H1 (cell line): ENCODE results near the gene VDR. TPM values are rescaled to one million over a fixed set of nuclear protein-coding genes. Genes with fewer than 3 reads are reported as not detected.

ENCODE experiments used
- CTCF ChIA-PET: fragments of 300-600 bp; sonication (Branson Sonifier 250); formaldehyde crosslinking; loops from one replicate; lab custom pipeline; 2021; ENCODE audit not compliant: partially characterized antibody; lab: Charles Lee
- POLR2A ChIA-PET: fragments of 300-600 bp; sonication (Branson Sonifier 250); formaldehyde crosslinking; loops from one replicate; lab custom pipeline; 2021; ENCODE audit warnings: inconsistent platforms; ENCODE audit not compliant: partially characterized antibody; lab: Charles Lee
- DNase-seq, 2 experiments: peaks; one replicate each; pipeline versions ENCODE4 v3.0.0 to v3.0.0-alpha.2; 2010 to 2022; ENCODE audit warnings: low spot score in 2 of 2, low read depth in 1 of 2, mixed read lengths in 1 of 2
- FAIRE-seq: peaks from 2 replicates; lab custom pipeline; 2011; peaks lifted over from hg19 to GRCh38; lab: Jason Lieb, UNC
- H2AFZ ChIP-seq: 2 replicates; pipeline ENCODE4 v1.8.1; 2012; ENCODE audit warnings: low read length, inconsistent platforms
- H2AK5ac ChIP-seq: 2 replicates; pipeline ENCODE4 v1.6.1; 2013; ENCODE audit warnings: low read depth, low read length
- H2BK120ac ChIP-seq: replicated peaks from 2 replicates; pipeline ENCODE3; 2013; ENCODE audit warnings: low read depth, low read length, inconsistent platforms
- H2BK12ac ChIP-seq: 2 replicates; pipeline ENCODE4 v1.6.1; 2013; ENCODE audit warnings: low read depth, low read length
- H2BK15ac ChIP-seq: 2 replicates; pipeline ENCODE4 v1.6.1; 2013; ENCODE audit warnings: low read length
- H2BK20ac ChIP-seq: 2 replicates; pipeline ENCODE4 v1.6.1; 2013; ENCODE audit warnings: low read length
- H2BK5ac ChIP-seq: 2 replicates; pipeline ENCODE4 v1.6.1; 2013; ENCODE audit warnings: low read depth, low read length
- H3K14ac ChIP-seq: 2 replicates; pipeline ENCODE4 v1.6.1; 2013; ENCODE audit warnings: inconsistent platforms; ENCODE audit not compliant: insufficient read length
- H3K18ac ChIP-seq: 2 replicates; pipeline ENCODE4 v1.6.1; 2013; ENCODE audit warnings: low read length; ENCODE audit errors: extremely low read depth
- H3K23ac ChIP-seq: 2 replicates; pipeline ENCODE4 v1.6.1; 2013; ENCODE audit warnings: inconsistent platforms; ENCODE audit not compliant: insufficient read length
- H3K23me2 ChIP-seq: 2 replicates; pipeline ENCODE4 v1.6.1; 2013; ENCODE audit warnings: low read depth, low read length
- H3K27ac ChIP-seq: 2 replicates; pipeline ENCODE4 v1.6.1; 2011; ENCODE audit warnings: low read depth, low read length, inconsistent platforms
- H3K27me3 ChIP-seq, 4 experiments: replicated peaks in 1 of 4; 1 replicate in 1 of 4; 2 replicates in 3 of 4; pipeline versions ENCODE4 v1.6.1 to v1.8.1; 2011 to 2013; ENCODE audit warnings: low read length in 3 of 4, mild to moderate bottlenecking in 3 of 4, inconsistent platforms in 2 of 4, mixed read lengths in 2 of 4, moderate library complexity in 1 of 4; ENCODE audit not compliant: control insufficient read depth in 3 of 4, insufficient read depth in 3 of 4; ENCODE audit errors: extremely low read depth in 1 of 4
- H3K36me3 ChIP-seq, 4 experiments: 2 replicates each; pipeline versions ENCODE4 v1.6.1 to v1.8.1; 2011 to 2013; ENCODE audit warnings: mild to moderate bottlenecking in 4 of 4, low read length in 3 of 4, moderate library complexity in 2 of 4, control low read depth in 1 of 4, inconsistent platforms in 1 of 4; ENCODE audit not compliant: insufficient read depth in 4 of 4, control insufficient read depth in 2 of 4
- H3K4ac ChIP-seq: replicated peaks from 2 replicates; pipeline ENCODE3; 2013; ENCODE audit warnings: low read length, low read depth, mixed read lengths, inconsistent platforms; ENCODE audit not compliant: insufficient read length
- H3K4me1 ChIP-seq, 4 experiments: replicated peaks in 1 of 4; 1 replicate in 1 of 4; 2 replicates in 3 of 4; pipeline versions ENCODE4 v1.6.1 to v1.8.1; 2011 to 2013; ENCODE audit warnings: low read length in 3 of 4, inconsistent platforms in 2 of 4, mixed read lengths in 1 of 4; ENCODE audit not compliant: insufficient read depth in 4 of 4, control insufficient read depth in 3 of 4
- H3K4me2 ChIP-seq, 2 experiments: 2 replicates each; pipeline versions ENCODE4 v1.6.1 to v1.8.1; 2011 to 2013; ENCODE audit warnings: low read depth in 2 of 2, low read length in 2 of 2, control low read depth in 1 of 2, inconsistent platforms in 1 of 2, mild to moderate bottlenecking in 1 of 2; ENCODE audit not compliant: insufficient read depth in 1 of 2
- H3K4me3 ChIP-seq, 4 experiments: fragments of 200-600, 300-600 bp in 1 of 4; sonication (generic), shearing (Covaris generic), sonication (Bioruptor Twin) in 1 of 4; 2 replicates each; pipeline versions ENCODE4 v1.5.1 to v1.8.1; 2011 to 2016; ENCODE audit warnings: low read length in 4 of 4, low read depth in 3 of 4, control low read depth in 2 of 4, inconsistent platforms in 2 of 4, mild to moderate bottlenecking in 2 of 4, mixed read lengths in 1 of 4, moderate library complexity in 1 of 4; ENCODE audit not compliant: insufficient read depth in 2 of 4; ENCODE audit errors: extremely low read depth in 1 of 4
- H3K56ac ChIP-seq: replicated peaks from 2 replicates; pipeline ENCODE3; 2013; ENCODE audit warnings: low read depth, mild to moderate bottlenecking, mixed read lengths, low read length, inconsistent platforms; ENCODE audit not compliant: insufficient read length
- H3K79me1 ChIP-seq: 2 replicates; pipeline ENCODE4 v1.6.1; 2013; ENCODE audit warnings: low read depth, low read length, control low read depth
- H3K79me2 ChIP-seq, 2 experiments: 2 replicates each; pipeline versions ENCODE4 v1.6.1 to v1.8.1; 2012 to 2013; ENCODE audit warnings: low read length in 2 of 2, mild to moderate bottlenecking in 2 of 2, inconsistent platforms in 1 of 2; ENCODE audit not compliant: insufficient read depth in 2 of 2, control insufficient read depth in 1 of 2
- H3K9ac ChIP-seq, 4 experiments: replicated peaks in 1 of 4; 1 replicate in 1 of 4; 2 replicates in 3 of 4; pipeline versions ENCODE4 v1.6.1 to v1.8.1; 2011 to 2013; ENCODE audit warnings: low read depth in 3 of 4, low read length in 3 of 4, control low read depth in 2 of 4, mild to moderate bottlenecking in 2 of 4, moderate library complexity in 2 of 4, inconsistent platforms in 1 of 4; ENCODE audit errors: extremely low read depth in 1 of 4
- H3K9me3 ChIP-seq, 2 experiments: 2 replicates each; pipeline versions ENCODE4 v1.6.1 to v1.8.1; 2012 to 2013; ENCODE audit warnings: mild to moderate bottlenecking in 2 of 2, moderate library complexity in 2 of 2, control low read depth in 1 of 2, inconsistent platforms in 1 of 2, low read depth in 1 of 2, low read length in 1 of 2, mixed read lengths in 1 of 2; ENCODE audit not compliant: insufficient read depth in 2 of 2
- H4K20me1 ChIP-seq, 2 experiments: replicated peaks in 1 of 2; 2 replicates each; pipeline versions ENCODE3 to v1.8.1; 2011 to 2013; ENCODE audit warnings: inconsistent platforms in 2 of 2, low read length in 2 of 2, mild to moderate bottlenecking in 1 of 2; ENCODE audit not compliant: insufficient read depth in 2 of 2, control insufficient read depth in 1 of 2
- H4K5ac ChIP-seq: 2 replicates; pipeline ENCODE4 v1.6.1; 2013; ENCODE audit warnings: low read length, low read depth, mixed read lengths, inconsistent platforms; ENCODE audit not compliant: insufficient read length
- H4K8ac ChIP-seq: 2 replicates; pipeline ENCODE4 v1.8.0; 2013; ENCODE audit warnings: mild to moderate bottlenecking, moderate library complexity, low read length, inconsistent platforms; ENCODE audit not compliant: insufficient read depth; ENCODE audit errors: extremely low read depth
- H4K91ac ChIP-seq: replicated peaks from 2 replicates; pipeline ENCODE3; 2013; ENCODE audit warnings: low read length, mixed read lengths, inconsistent platforms; ENCODE audit not compliant: insufficient read length
- BRCA1 ChIP-seq: IDR thresholded peaks from 2 replicates; pipeline ENCODE4 v1.6.1; 2012; ENCODE audit warnings: low read depth, low read length, improper control_type of control experiment
- CHD1 ChIP-seq: IDR thresholded peaks from 2 replicates; pipeline ENCODE4 v1.6.1; 2012; ENCODE audit warnings: low read depth, low read length, improper control_type of control experiment
- CTBP2 ChIP-seq: IDR thresholded peaks from 2 replicates; pipeline ENCODE4 v1.7.0; 2011; ENCODE audit warnings: borderline replicate concordance, mild to moderate bottlenecking, moderate library complexity, mixed read lengths, low read length; ENCODE audit not compliant: insufficient read depth, insufficient read length
- EGR1 ChIP-seq: IDR thresholded peaks from 2 replicates; pipeline ENCODE4 v1.6.1; 2011; ENCODE audit warnings: low read depth, low read length, borderline replicate concordance
- POLR2AphosphoS5 ChIP-seq: IDR thresholded peaks from 2 replicates; pipeline ENCODE4 v1.6.1; 2011; ENCODE audit warnings: low read depth, low read length
- SP4 ChIP-seq: IDR thresholded peaks from 2 replicates; pipeline ENCODE4 v1.6.1; 2012; ENCODE audit warnings: low read length, inconsistent platforms
- TAF7 ChIP-seq: optimal IDR thresholded peaks from 2 replicates; pipeline ENCODE3; 2011; ENCODE audit warnings: low read depth, mild to moderate bottlenecking, inconsistent platforms, low read length, moderate library complexity, borderline replicate concordance
- TBP ChIP-seq: IDR thresholded peaks from 2 replicates; pipeline ENCODE4 v1.6.1; 2011; ENCODE audit warnings: low read depth, low read length, improper control_type of control experiment
- WGBS, 2 experiments: shearing (Covaris generic) in 1 of 2; methylation state at CpG; one replicate each; pipeline versions ENCODE4 v1.1.6 to v1.1.7; 2013 to 2015; ENCODE audit warnings: low lambda C conversion rate in 2 of 2, mixed read lengths in 2 of 2, inconsistent platforms in 1 of 2, low coverage in 1 of 2, missing lambda C conversion rate in 1 of 2; ENCODE audit not compliant: insufficient replicate concordance in 2 of 2, insufficient coverage in 1 of 2, insufficient read length in 1 of 2; ENCODE audit errors: extremely low coverage in 1 of 2, missing lambda C conversion rate in 1 of 2; 5-methylcytosine and 5-hydroxymethylcytosine counted together
- polyA plus RNA-seq, 7 experiments: library from polyadenylated mRNA; depleted of rRNA in 3 of 7; stranded (reverse) in 5 of 7; unstranded in 2 of 7; fragments of >200 nt in 5 of 7; fragments of 200-250 nt in 2 of 7; gene quantifications; 1 replicate in 5 of 7; 2 replicates in 1 of 7; 4 replicates in 1 of 7; pipeline versions ENCODE4 v1.2.1 to v1.2.3, GENCODE V29; 2011 to 2013; ENCODE audit warnings: missing spikeins in 2 of 7, mixed read lengths in 2 of 7
- total RNA-seq: library from RNA; stranded (reverse); fragmentation: NEBNext Ultra II Directional; extraction: Animal tissue kit (Norgen Biotek cat#: 25700); gene quantifications from 2 replicates; pipeline ENCODE4 v1.2.1, GENCODE V29; 2021

The VDR gene
- total and polyA plus RNA-seq, 2 of the 8 experiments (the other 6 are each of a cell fraction or from before 2014, with no cell fraction given) = 0.44 to 0.65 TPM

DNA sequence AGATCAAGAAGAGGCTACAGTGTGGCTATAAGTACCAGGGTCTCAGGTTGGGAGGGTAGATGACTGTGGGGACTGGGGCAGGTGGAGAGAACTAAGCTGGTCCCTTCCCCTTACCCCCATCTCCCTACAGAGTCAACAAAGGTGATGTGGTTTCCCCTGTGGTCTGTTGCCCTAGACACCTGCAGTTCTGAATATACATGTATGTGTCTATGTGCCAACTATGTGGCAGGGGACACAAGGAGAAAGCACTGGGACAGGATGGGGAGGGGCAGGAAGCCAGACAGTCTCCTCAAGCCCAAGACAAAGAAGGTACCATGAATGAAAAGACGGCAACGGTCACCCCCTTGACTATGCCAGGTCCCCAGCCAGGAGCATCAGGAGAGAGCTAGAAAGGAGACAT, 80.6 kb downstream of the VDR start:
- CTCF ChIA-PET = interaction anchor here (10.6 to 30.5 kb wide), 2 partner anchors 15 to 31 kb away, joined by 155 to 2001 read pairs; partner anchors contain the start of genes HDAC7 and SLC48A1
- no peak overlapping the region for H3K27ac ChIP-seq
- H3K9ac ChIP-seq = no peak overlapping the region
- H3K4me2 ChIP-seq = no peak overlapping the region
- H2BK120ac ChIP-seq = no peak overlapping the region
- no peaks in the 10 kb centered on the region for H3K36me3 ChIP-seq
- DNase-seq (no peak), FAIRE-seq (no peak)
- no peak overlapping the region for H2BK15ac ChIP-seq
- H3K9me3 ChIP-seq = no peaks in the 10 kb centered on the region
- H3K23me2 ChIP-seq = peaks cover 7% of the 10 kb centered on the region
- no peak overlapping the region for H2AK5ac ChIP-seq
- H3K4me3 ChIP-seq = no peak overlapping the region
- no peaks in the 10 kb centered on the region for H3K79me1 ChIP-seq
- no peak overlapping the region for H2BK5ac ChIP-seq
- no peak overlapping the region; the same call in 1 of the 2 replicates for H3K18ac ChIP-seq
- H4K20me1 ChIP-seq = no peaks in the 10 kb centered on the region
- H3K14ac ChIP-seq = no peak overlapping the region
- no peak overlapping the region for H4K91ac ChIP-seq
- H3K23ac ChIP-seq = no peak overlapping the region
- H3K4ac ChIP-seq = no peak overlapping the region
- H2AFZ ChIP-seq = no peak overlapping the region
- H2BK12ac ChIP-seq = peak overlapping the region; percentile 93
- H3K4me1 ChIP-seq = peaks cover 5 to 25% (median 19%) of the 10 kb centered on the region in 4 experiments
- no peak overlapping the region for H4K5ac ChIP-seq
- no peaks in the 10 kb centered on the region; a peak in 2 of 7 replicates for H3K27me3 ChIP-seq
- H4K8ac ChIP-seq = no peak overlapping the region
- H3K56ac ChIP-seq = no peak overlapping the region
- 87% methylated on average over 2 of the region's 2 CpGs; no CpG with 5 or more reads in 1 of the 2 experiments for WGBS, 2 experiments
- peak overlapping the region; percentile 3; the same call in 1 of the 2 replicates for H2BK20ac ChIP-seq
- peaks cover 0 to 3% of the 10 kb centered on the region in 2 experiments; a peak in 1 of 4 replicates for H3K79me2 ChIP-seq
- POLR2A ChIA-PET = interaction anchor here (1.5 to 28.4 kb wide), 3 partner anchors 10 to 16 kb away, joined by 4 to 480 read pairs (median 10); partner anchors contain the start of gene HDAC7
- TF ChIP-seq TBP (no peak), POLR2AphosphoS5 (no peak), CTBP2 (no peak), EGR1 (no peak), CHD1 (no peak), BRCA1 (no peak), TAF7 (no peak), SP4 (no peak)
